ENCODE data around the gene OR2C1. TPM values are rescaled to one million over a fixed set of nuclear protein-coding genes. Genes with fewer than 3 reads are reported as not detected.

The OR2C1 gene
- polyA plus RNA-seq, 1 experiment: 0.17 TPM

- H3K36me3 ChIP-seq (ENCODE audit: control insufficient read depth, insufficient read depth, low read length): no peaks in the 10 kb centered on the region
- no peak overlapping the region for H3K4me3 ChIP-seq (ENCODE audit: low read depth, low read length)
- H3K27me3 ChIP-seq (ENCODE audit: control insufficient read depth, insufficient read depth, low read length): no peaks in the 10 kb centered on the region
- ChIA-PET POLR2A (no interaction called here), CTCF (no interaction called here)
- no peak for DNase-seq (ENCODE audit: low read depth)
- TF ChIP-seq CTCF (IDR thresholded peaks at IDR 0.05; ENCODE audit: insufficient read depth, low read depth, low read length): no peak
These were observed 28.2 kb upstream of the OR2C1 start for GRCh38 chr16:3327514-3327913.

- no peak overlapping the region for H3K4me3 ChIP-seq (ENCODE audit: low read depth, low read length)
- ChIA-PET CTCF (no interaction called here), POLR2A (no interaction called here)
- no peaks in the 10 kb centered on the region for H3K36me3 ChIP-seq (ENCODE audit: control insufficient read depth, insufficient read depth, low read length)
- DNase-seq (ENCODE audit: low read depth): no peak
- no peak for TF ChIP-seq CTCF (IDR thresholded peaks at IDR 0.05; ENCODE audit: insufficient read depth, low read depth, low read length)
- no peaks in the 10 kb centered on the region for H3K27me3 ChIP-seq (ENCODE audit: control insufficient read depth, insufficient read depth, low read length)
These were observed 27.6 kb upstream of the OR2C1 start for GRCh38 chr16:3328104-3328503.

- CTCF ChIA-PET: interaction anchor here (0.6 kb wide), 1 partner anchor 178 kb away, joined by 3 read pairs; no protein-coding TSS in a partner anchor
- H3K4me3 ChIP-seq (ENCODE audit: low read depth, low read length): no peak overlapping the region
- H3K36me3 ChIP-seq (ENCODE audit: control insufficient read depth, insufficient read depth, low read length): no peaks in the 10 kb centered on the region
- no peaks in the 10 kb centered on the region for H3K27me3 ChIP-seq (ENCODE audit: control insufficient read depth, insufficient read depth, low read length)
- DNase-seq (ENCODE audit: low read depth): no peak
- no peak for TF ChIP-seq CTCF (IDR thresholded peaks at IDR 0.05; ENCODE audit: insufficient read depth, low read depth, low read length)
- POLR2A ChIA-PET: no interaction called here
These were observed 27.0 kb upstream of the OR2C1 start for GRCh38 chr16:3328643-3329042.

- no peaks in the 10 kb centered on the region for H3K27me3 ChIP-seq (ENCODE audit: control insufficient read depth, insufficient read depth, low read length)
- DNase-seq (ENCODE audit: low read depth): no peak
- no peak for TF ChIP-seq CTCF (IDR thresholded peaks at IDR 0.05; ENCODE audit: insufficient read depth, low read depth, low read length)
- ChIA-PET POLR2A (no interaction called here), CTCF (no interaction called here)
- no peaks in the 10 kb centered on the region for H3K36me3 ChIP-seq (ENCODE audit: control insufficient read depth, insufficient read depth, low read length)
- no peak overlapping the region for H3K4me3 ChIP-seq (ENCODE audit: low read depth, low read length)
These were observed 9.6 kb upstream of the OR2C1 start for GRCh38 chr16:3346041-3346440.

- Histone ChIP-seq H3K4me3 (ENCODE audit: low read depth, low read length) (no peak overlapping the region), H3K36me3 (ENCODE audit: control insufficient read depth, insufficient read depth, low read length) (no peaks in the 10 kb centered on the region), H3K27me3 (ENCODE audit: control insufficient read depth, insufficient read depth, low read length) (no peaks in the 10 kb centered on the region)
- no peak for TF ChIP-seq CTCF (IDR thresholded peaks at IDR 0.05; ENCODE audit: insufficient read depth, low read depth, low read length)
- CTCF ChIA-PET: no interaction called here
- no peak for DNase-seq (ENCODE audit: low read depth)
- POLR2A ChIA-PET: no interaction called here
These were observed 8.1 kb upstream of the OR2C1 start for GRCh38 chr16:3347586-3347985.
